Peyer's patch (tissue), 4 donors: ENCODE data around the gene PIEZO2.

ENCODE experiments used
- POLR2A ChIP-seq, 2 donors: fragments of 450-650 bp; IDR thresholded peaks; one replicate each; pipeline ENCODE4 v1.5.1; 2017; ENCODE audit warnings: antibody characterized with exemption in 2 of 2, mild to moderate bottlenecking in 2 of 2, moderate library complexity in 2 of 2
- TF ChIP-seq, protein P1 (sequence below), 6 experiments: fragments of 450-650 bp in 4 of 6; fragments of 200-600 bp in 2 of 6; sonication (generic) in 1 of 6; IDR thresholded peaks; one replicate each; pipeline ENCODE4 v1.5.1; 2017 to 2019; ENCODE audit warnings: antibody characterized with exemption in 6 of 6, mild to moderate bottlenecking in 3 of 6, moderate library complexity in 1 of 6

DNA sequence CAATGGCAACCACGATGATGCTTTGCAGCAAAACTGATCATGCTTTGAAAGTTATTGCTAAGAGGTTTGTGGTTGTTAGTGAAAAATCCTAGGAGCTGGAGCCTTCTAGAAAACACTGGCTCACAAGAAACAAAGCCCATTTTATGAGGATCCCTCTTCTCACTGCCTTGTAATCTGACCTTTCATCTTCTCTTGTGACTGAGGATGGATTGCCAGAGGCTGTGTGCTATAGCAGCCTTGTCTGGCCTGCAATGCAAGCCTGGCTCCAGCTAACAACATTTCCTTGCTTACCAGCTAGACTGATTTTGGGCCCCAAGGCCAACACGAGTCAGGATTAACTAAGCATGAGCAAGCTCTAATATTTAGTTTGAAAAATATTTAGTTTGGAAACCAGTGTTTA lies 13.1 kb downstream of the PIEZO2 start:
- TF ChIP-seq POLR2A (IDR thresholded peaks at IDR 0.05) = no peak
- TF ChIP-seq, protein P1, sequence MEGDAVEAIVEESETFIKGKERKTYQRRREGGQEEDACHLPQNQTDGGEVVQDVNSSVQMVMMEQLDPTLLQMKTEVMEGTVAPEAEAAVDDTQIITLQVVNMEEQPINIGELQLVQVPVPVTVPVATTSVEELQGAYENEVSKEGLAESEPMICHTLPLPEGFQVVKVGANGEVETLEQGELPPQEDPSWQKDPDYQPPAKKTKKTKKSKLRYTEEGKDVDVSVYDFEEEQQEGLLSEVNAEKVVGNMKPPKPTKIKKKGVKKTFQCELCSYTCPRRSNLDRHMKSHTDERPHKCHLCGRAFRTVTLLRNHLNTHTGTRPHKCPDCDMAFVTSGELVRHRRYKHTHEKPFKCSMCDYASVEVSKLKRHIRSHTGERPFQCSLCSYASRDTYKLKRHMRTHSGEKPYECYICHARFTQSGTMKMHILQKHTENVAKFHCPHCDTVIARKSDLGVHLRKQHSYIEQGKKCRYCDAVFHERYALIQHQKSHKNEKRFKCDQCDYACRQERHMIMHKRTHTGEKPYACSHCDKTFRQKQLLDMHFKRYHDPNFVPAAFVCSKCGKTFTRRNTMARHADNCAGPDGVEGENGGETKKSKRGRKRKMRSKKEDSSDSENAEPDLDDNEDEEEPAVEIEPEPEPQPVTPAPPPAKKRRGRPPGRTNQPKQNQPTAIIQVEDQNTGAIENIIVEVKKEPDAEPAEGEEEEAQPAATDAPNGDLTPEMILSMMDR (IDR thresholded peaks at IDR 0.05) = no peak
